Spleen (tissue), 11 donors: ENCODE results near the gene COLGALT1. TPM values are rescaled to one million over a fixed set of nuclear protein-coding genes. Genes with fewer than 3 reads are reported as not detected.

Experiments used
- DNase-seq: peaks from one replicate; pipeline ENCODE4 v3.0.0-alpha.2; 2020
- H3K27ac ChIP-seq, 8 donors: fragments of 200-600 bp; sonication (generic) in 7 of 8; 1 replicate in 4 of 8; 2 replicates in 4 of 8; pipeline versions ENCODE4 v1.5.0 to v1.8.0; 2016 to 2021; ENCODE audit warnings: inconsistent platforms in 4 of 8, mild to moderate bottlenecking in 4 of 8, moderate library complexity in 1 of 8
- H3K27me3 ChIP-seq, 7 donors: fragments of 200-600 bp; sonication (generic) in 6 of 7; replicated peaks in 1 of 7; 1 replicate in 4 of 7; 2 replicates in 3 of 7; pipeline versions ENCODE4 v1.5.0 to v1.8.0; 2016 to 2021; ENCODE audit warnings: inconsistent platforms in 3 of 7, mild to moderate bottlenecking in 1 of 7
- H3K36me3 ChIP-seq, 6 donors: fragments of 200-600 bp; sonication (generic) in 5 of 6; 1 replicate in 4 of 6; 2 replicates in 2 of 6; pipeline versions ENCODE4 v1.5.0 to v1.8.0; 2016 to 2021; ENCODE audit warnings: inconsistent platforms in 2 of 6
- H3K4me1 ChIP-seq, 6 donors: fragments of 200-600 bp; sonication (generic) in 5 of 6; 1 replicate in 3 of 6; 2 replicates in 3 of 6; pipeline versions ENCODE4 v1.5.0 to v1.8.0; 2016 to 2021; ENCODE audit warnings: inconsistent platforms in 3 of 6
- H3K4me3 ChIP-seq, 8 donors: fragments of 200-600 bp; sonication (generic) in 7 of 8; 1 replicate in 4 of 8; 2 replicates in 4 of 8; pipeline versions ENCODE4 v1.5.0 to v1.8.0; 2016 to 2021; ENCODE audit warnings: inconsistent platforms in 4 of 8, mild to moderate bottlenecking in 4 of 8, moderate library complexity in 2 of 8
- H3K9me3 ChIP-seq, 8 donors: fragments of 200-600 bp; sonication (generic) in 7 of 8; 1 replicate in 4 of 8; 2 replicates in 4 of 8; pipeline versions ENCODE4 v1.5.0 to v1.8.0; 2016 to 2021; ENCODE audit warnings: inconsistent platforms in 4 of 8
- CTCF ChIP-seq, 11 experiments: fragments of 200-600 bp in 7 of 11; fragments of 450-650 bp in 4 of 11; sonication (generic) in 4 of 11; IDR thresholded peaks in 8 of 11; conservative IDR thresholded peaks in 3 of 11; 1 replicate in 7 of 11; 2 replicates in 4 of 11; pipeline versions ENCODE4 v1.4.0 to v1.8.0; 2016 to 2021; ENCODE audit warnings: antibody characterized with exemption in 11 of 11, inconsistent platforms in 4 of 11, mild to moderate bottlenecking in 1 of 11
- POLR2A ChIP-seq, 3 donors: fragments of 450-650 bp; IDR thresholded peaks; one replicate each; pipeline ENCODE4 v1.5.1; 2017; ENCODE audit warnings: antibody characterized with exemption in 3 of 3, mild to moderate bottlenecking in 1 of 3
- POLR2AphosphoS5 ChIP-seq, 3 donors: sonication (generic); formaldehyde crosslinking; IDR thresholded peaks; one replicate each; pipeline ENCODE4 v1.5.1; 2017; ENCODE audit warnings: antibody characterized with exemption in 3 of 3
- WGBS, 5 donors: extraction: QIAGEN DNeasy Blood & Tissue Kit in 3 of 5; methylation state at CpG; one replicate each; pipeline versions ENCODE4 v1.1.5 to v1.1.7; 2013 to 2018; 5-methylcytosine and 5-hydroxymethylcytosine counted together
- intact Hi-C: fragments of 100-400 bp; cut with DNase I; formaldehyde crosslinking; loops from one replicate; pipeline ENCODE4 v1.15.0; 2023; ENCODE audit warnings: low total_unique reads
- polyA plus RNA-seq, 3 donors: library from polyadenylated mRNA; stranded (reverse); fragments of 200-250 nt; gene quantifications; one replicate each; pipeline ENCODE4 v1.2.1, GENCODE V29; 2013
- total RNA-seq, 7 donors: library from RNA; depleted of rRNA in 3 of 7; stranded (reverse); fragments of >200 nt in 3 of 7; fragmentation: NEBNext Ultra II Directional in 4 of 7; extraction: Animal tissue kit (Norgen Biotek cat#: 25700) in 4 of 7; gene quantifications; one replicate each; pipeline versions ENCODE4 v1.1.0 to v1.2.1, GENCODE V29; 2016 to 2021
- donor health status: healthy with polysubstance abuse.
- donor health status: DM: no; HTN: no; CAD: no; lungs with moderate emphysema.
- donor health status: DM: no; HTN: no; CAD: no.
- donor health status: Bipolar disorder and iron deficiency.
- donor health status: healthy.
- donor health status: DM: no; HTN: no; CAD: no.
- donor health status: DM: yes; HTN: yes; CAD: no.

The COLGALT1 gene
- total and polyA plus RNA-seq, 10 donors: 52.4 to 146 (median 92.0) TPM

DNA sequence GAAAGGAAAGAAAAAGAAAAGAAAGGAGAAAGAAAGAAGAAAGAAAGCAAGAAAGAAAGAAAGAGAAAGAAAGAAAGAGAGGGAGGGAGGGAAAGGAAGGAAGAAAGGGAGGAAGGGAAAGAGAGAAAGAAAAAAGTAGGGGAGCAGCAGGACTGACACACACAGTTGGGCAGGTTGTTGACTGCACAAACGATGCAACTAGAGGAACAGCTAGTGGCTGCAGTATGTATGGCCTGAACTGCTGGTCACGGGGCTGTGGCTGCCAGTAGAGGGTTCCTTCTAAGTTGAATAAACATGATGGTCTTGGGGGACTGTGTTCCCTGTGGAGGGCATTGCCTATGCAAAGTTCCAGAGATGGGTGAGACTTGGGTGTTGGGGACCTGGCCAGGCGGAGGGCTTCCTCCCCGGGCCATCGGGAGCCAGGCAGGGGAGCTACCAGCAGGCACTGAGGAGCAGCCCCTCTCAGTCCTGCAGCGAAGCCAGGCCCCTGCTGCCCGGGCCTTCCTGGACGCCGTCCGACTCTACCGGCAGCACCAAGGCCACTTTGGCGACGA lies 16.7 kb upstream of the COLGALT1 start:
- DNase-seq: no peak
- TF ChIP-seq POLR2A (IDR thresholded peaks at IDR 0.05) (no peak), POLR2AphosphoS5 (IDR thresholded peaks at IDR 0.05) (peak in 1 of 3 donors; percentile 8)
- Histone ChIP-seq H3K27me3 (no peaks in the 10 kb centered on the region), H3K9me3 (no peaks in the 10 kb centered on the region), H3K36me3 (peaks cover 0 to 30% (median 0%) of the 10 kb centered on the region in 6 donors), H3K27ac (peak overlapping the region in 7 of 8 donors; percentile 63 to 86 (median 76)), H3K4me3 (peak overlapping the region; percentile 35 to 74 (median 46)), H3K4me1 (peaks cover 5 to 44% (median 16%) of the 10 kb centered on the region in 6 donors)
- whole genome bisulfite sequencing, 5 donors: 7 to 9% (median 8%) methylated on average over 6 to 13 of the region's 13 CpGs
- intact Hi-C loops: no loop called here

- H3K4me3 ChIP-seq: peak overlapping the region; percentile 35 to 74 (median 46)
- intact Hi-C loops: no loop called here
- H3K4me1 ChIP-seq: peaks cover 5 to 44% (median 16%) of the 10 kb centered on the region in 6 donors
Observed at GRCh38 chr19:17539238-17540117, 16.0 kb upstream of the COLGALT1 start.

GRCh38 chr19:17540174-17540573 lies 15.3 kb upstream of the COLGALT1 start:
- Histone ChIP-seq H3K27me3 (no peaks in the 10 kb centered on the region), H3K4me1 (peaks cover 5 to 44% (median 16%) of the 10 kb centered on the region in 6 donors), H3K36me3 (peaks cover 0 to 31% (median 0%) of the 10 kb centered on the region in 6 donors), H3K9me3 (no peaks in the 10 kb centered on the region), H3K4me3 (peak overlapping the region in 1 of 8 donors; percentile 74), H3K27ac (peak overlapping the region in 4 of 8 donors; percentile 70 to 86 (median 78))
- intact Hi-C loops: no loop called here
- DNase-seq: peak; percentile 87
- peak in 2 of 3 donors; percentile 17 to 72 for TF ChIP-seq POLR2AphosphoS5 (IDR thresholded peaks at IDR 0.05)
- TF ChIP-seq POLR2A (IDR thresholded peaks at IDR 0.05): no peak
- WGBS, 5 donors: 73 to 92% (median 85%) methylated on average over 8 to 30 of the region's 30 CpGs

More at GRCh38 chr19:17539238-17540117, 16.0 kb upstream of the COLGALT1 start:
- Histone ChIP-seq H3K36me3 (peaks cover 0 to 26% (median 0%) of the 10 kb centered on the region in 6 donors), H3K27me3 (no peaks in the 10 kb centered on the region), H3K27ac (peak overlapping the region in 7 of 8 donors; percentile 63 to 86 (median 76)), H3K9me3 (no peaks in the 10 kb centered on the region)
- TF ChIP-seq POLR2A (IDR thresholded peaks at IDR 0.05) (no peak), CTCF (IDR thresholded peaks at IDR 0.05 in 8 of 11, conservative IDR thresholded peaks at IDR 0.05 in 3 of 11) (peak in 5 of 11 experiments; percentile 26 to 48 (median 44)), POLR2AphosphoS5 (IDR thresholded peaks at IDR 0.05) (peak; percentile 81 to 91 (median 82))
- peak; percentile 98 for DNase-seq
- 2 to 5% (median 2%) methylated on average over 53 to 82 of the region's 82 CpGs for WGBS, 5 donors

DNA sequence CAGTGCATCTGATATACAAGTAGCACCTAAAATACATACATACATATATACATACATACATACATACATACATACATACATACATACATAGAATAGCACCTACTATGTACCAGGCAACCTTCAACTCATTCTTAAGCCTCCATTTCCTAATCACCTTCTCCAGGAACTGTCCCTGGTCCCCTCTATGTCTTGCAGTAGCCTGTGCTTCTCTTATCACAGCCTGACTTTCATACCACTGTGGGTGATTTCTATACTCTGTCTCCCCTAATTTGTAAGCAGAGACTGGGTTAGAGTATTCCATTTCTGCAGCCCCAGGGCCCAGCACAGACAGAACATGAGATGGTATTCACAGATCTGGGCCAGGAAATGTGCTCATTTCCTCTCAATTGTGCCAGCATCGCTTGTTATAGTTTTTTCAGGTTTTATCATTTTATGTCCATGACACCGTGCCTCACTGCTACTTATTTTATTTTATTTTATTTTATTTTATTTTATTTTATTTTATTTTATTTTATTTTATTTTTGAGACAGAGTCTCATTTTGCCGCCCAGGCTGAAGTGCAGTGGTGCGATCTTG lies 14.2 kb upstream of the COLGALT1 start:
- H3K9me3 ChIP-seq: no peaks in the 10 kb centered on the region
- DNase-seq: no peak
- peaks cover 5 to 44% (median 16%) of the 10 kb centered on the region in 6 donors for H3K4me1 ChIP-seq
- TF ChIP-seq CTCF (IDR thresholded peaks at IDR 0.05 in 8 of 11, conservative IDR thresholded peaks at IDR 0.05 in 3 of 11) (no peak), POLR2A (IDR thresholded peaks at IDR 0.05) (no peak), POLR2AphosphoS5 (IDR thresholded peaks at IDR 0.05) (no peak)
- H3K27me3 ChIP-seq: no peaks in the 10 kb centered on the region
- 63 to 85% (median 78%) methylated on average over 4 of the region's 4 CpGs for WGBS, 5 donors
- no peak overlapping the region for H3K4me3 ChIP-seq
- peak overlapping the region in 1 of 8 donors; percentile 38 for H3K27ac ChIP-seq
- intact Hi-C loops: no loop called here
- H3K36me3 ChIP-seq: peaks cover 0 to 31% (median 0%) of the 10 kb centered on the region in 6 donors
